Measurements from ENCODE around the gene NIN.
"Not testable (repeated sequence)": the region's sequence is repeated elsewhere in the genome, so short reads cannot be mapped to it uniquely, and the experiment has no call there.

NIN gene

DNA sequence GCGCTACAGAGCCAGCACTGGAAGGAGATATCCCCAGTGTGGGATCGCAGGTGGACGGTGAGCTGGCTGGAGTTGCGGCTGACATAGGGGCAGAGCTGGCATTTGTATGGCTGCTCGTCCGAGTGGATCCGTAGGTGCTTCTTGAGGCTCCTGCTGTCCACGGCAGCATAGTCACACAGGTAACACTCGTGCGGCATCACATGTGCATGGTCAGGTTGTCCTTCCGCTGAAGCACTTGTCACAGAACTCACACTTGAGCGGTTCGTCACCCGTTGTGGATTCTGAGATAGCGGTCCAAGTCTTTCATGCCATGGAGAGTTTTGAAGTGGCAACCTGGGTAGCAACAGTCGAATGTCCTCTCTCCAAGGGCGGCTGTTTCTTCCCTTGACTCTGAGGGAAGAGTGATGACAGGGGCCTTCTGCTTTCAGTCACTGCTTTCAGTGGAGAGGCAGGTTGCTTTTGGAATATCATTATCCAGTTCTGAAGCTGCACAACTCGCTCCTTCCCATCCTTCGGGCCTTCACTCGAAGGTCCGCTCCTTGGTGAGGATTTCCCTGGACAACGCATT is 125.9 kb downstream of the NIN start:
- DNase-seq, result no peak

DNA sequence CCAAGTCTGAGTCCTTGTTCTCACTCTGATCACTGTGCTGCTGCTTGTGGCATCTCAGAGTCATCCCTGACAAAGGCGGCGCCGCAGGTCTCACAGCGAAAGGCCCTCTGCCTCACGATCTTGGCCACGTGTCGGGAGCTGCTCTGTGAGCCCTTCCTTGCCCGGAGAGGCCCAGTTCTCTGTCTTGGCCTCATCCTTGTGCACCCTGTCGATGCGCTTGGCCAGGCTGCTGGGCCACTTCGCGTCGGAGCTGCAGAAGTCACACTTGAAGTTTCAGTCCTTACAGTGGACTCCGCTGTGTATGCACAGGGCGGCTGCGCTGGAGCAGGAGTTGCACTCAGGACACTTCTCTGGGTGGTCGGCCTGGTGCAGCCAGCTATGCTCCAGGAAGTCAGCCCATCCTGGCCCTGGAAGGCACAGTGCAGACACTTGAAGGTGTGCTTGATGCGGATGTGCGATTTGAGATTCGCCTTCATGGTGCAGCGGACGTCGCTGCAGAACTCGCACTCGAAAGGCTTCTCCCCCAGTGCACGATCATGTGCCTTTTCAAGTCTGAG is 126.4 kb downstream of the NIN start:
- no peak for DNase-seq

DNA sequence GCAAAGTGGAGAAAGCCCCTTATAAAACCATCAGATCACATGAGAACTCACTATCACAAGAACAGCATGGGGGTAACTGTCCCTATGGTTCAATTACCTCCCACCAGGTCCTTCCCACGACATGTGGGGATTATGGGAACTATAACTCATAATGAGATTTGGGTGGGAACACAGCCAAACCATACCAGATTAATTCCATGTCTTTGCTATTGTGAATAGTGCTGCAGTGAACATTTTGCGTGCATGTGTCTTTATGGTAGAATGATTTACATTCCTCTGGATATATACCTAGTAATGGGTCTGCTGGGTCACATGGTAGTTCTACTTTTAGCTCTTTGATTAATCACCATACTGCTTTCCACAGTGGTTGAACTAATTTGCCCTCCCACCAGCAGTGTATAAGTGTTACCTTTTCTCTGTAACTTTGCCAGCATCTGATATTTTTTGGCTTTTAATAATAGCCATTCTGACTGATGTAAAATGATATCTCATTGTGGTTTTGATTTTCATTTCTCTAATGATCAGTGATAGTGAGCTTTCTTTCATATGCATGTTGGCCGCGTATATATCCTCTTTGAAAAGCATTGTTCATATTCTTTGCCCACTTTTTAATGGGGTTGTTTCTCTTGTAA is 133.2 kb downstream of the NIN start:
- DNase-seq, result no peak

DNA sequence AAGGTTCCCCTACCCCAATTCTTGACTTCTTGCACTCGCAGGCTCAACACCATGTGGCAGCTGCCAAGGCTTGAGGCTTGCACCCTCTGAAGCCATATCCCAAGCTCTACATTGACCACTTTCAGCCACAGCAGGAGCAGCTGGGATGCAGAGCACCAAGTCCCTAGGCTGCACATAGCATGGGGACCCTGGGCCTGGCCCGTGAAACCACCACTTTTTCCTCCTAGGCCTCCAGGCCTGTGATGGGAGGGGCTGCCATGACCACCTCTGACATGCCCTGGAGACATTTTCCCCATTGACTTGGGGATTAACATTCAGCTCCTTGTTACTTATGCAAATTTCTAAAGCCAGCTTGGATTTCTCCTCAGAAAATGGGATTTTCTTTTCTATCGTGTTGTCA is 136.7 kb downstream of the NIN start:
- not testable (repeated sequence) for DNase-seq

DNA sequence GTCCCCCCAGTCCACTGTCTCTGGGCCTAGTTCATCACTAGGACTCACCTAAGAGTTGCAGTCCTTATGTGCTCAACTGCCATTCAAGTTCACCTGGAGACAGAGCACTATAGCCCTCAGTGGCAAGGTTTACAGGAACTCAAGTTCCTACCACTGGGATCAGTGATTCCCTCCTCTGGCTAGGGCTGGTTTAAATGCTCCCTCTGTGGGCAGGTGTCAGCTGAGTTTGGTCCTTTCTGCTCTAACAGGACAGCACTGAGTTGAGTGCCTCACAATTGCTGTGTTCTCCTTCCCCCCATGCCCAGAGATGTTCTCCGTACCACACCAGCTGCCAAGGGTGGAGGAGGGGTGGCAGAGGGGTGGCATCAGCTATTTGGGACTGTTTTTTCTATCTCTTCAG is 142.1 kb downstream of the NIN start:
- no peak for DNase-seq

DNA sequence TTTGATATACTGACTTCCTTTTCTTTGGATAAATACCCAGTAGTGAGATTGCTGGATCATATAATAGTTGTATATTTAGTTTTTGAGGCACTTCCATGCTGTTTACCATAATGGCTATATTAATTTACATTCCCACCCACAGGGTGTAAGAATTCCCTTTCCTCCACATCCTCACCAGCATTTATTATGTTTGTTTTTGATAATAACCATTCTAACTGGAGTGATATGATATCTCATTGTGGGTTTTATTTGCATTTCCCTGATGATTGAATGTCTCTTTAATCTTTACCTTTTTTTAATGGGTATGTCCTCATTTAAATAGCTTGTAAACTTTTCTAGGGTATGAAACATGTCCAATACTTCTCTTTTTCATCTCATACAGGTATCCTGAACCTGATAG is 151.3 kb downstream of the NIN start:
- no peak for DNase-seq

DNA sequence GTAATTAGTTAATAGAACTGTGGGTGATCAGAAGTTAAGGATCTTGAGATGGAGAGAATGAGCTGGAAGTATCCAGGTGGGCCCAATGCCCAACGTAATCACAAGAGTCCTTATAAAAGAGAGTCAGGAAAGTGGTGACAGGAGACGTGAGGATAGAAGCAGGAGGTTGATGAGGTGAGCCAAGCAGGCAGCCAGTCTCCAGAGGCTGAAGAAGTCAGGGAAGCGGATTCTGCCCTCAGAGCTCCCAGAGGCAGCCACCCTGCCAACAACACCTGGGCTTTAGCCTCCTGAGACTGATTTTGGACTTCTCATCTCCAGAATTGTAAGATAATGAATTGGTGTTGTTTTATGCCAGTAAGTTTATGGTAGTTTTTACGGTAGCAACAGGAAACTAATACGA is 152.8 kb downstream of the NIN start:
- DNase-seq, result no peak

DNA sequence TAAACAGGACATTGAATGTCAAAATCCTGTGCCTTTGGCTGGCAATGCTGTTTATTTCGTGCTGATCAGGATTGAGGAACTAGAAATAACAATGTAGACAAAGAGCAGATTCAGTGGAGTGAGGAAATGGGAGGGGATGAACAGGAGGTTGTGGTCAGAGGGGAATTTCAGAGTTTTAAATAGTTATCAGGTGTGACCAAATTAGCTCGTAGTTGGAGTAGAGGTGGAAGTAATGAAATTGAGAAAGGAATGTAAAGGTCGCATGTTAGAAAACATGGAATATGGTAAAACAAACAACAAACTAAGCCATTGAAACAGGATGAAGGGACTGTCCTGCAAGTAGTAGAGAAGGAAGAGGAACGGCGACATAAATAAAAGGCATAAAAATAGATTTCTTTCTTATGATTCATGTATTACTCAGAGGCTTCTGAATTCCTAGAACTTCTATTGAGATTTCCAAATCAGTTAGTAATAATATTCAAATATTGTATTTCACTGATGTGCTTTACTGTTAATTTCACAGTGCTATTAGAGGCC is 153.4 kb downstream of the NIN start:
- no peak for DNase-seq

DNA sequence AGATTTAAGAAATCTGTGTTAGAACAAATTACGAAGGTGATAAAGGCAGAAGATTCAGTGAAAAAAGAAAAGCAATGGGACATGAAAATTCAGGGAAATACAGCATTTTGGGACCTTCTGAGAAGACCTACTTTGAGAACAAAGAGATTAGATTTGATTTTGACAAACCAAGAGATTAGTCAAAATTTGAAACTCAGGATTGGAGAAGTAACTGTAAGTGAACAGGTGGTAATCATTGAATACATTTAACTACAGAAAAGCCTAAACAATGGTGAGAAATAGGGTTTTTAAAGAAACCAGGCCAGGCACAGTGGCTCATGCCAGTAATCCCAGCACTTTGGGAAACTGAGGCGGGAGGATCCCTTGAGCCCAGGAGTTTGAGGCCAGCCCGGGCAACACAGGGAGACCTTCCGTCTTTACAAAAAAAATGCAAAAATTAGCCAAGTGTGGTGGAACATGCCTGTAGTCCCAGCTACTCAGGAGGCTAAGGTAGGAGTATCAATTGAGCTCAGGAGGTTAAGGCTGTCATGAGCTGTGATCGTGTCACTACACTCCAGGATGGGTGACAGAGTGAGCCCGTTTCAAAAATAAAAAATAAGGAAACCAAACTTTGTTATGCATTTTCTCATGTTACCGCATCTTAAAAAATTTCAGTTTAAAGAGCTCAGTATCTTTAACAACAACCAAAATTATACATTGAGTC is 154.0 kb downstream of the NIN start:
- no peak for DNase-seq

DNA sequence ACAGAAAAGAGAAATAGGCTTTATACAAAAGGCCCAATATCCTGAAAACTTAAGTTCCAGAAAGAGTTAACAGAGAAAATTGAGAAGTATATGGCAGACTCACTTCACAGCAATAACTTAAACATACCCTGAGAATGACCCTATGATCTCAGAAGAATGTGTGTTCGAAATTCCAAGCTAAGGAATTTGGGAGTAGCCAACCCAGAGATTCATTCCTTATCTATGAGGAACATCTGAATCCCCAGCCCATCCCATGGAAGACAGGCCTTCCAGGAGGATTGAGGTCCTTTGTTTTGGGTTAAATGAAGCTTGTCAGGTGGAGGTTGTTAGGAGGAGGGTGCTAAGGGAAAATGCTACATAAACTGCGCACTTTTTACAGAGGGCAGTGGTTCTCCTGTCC is 155.4 kb downstream of the NIN start:
- no peak for DNase-seq

DNA sequence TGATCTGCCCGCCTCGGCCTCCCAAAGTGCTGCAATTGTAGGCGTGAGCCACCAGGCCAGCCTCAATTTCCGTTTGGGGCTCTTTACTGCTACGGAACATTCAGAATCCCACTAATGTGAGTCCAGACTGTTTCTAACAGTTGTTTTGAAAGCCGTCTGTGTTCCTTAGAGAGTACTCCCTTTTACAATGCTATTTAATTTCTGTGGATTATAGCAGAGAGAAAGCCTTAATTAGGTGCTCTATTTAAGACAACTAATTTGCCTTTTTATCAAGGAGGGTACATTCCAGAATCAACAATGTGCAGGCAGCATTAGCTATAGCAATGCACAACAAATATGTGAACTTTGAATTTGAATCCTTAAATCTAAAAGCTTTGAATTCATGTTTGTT is 160.1 kb downstream of the NIN start:
- no peak for DNase-seq

DNA sequence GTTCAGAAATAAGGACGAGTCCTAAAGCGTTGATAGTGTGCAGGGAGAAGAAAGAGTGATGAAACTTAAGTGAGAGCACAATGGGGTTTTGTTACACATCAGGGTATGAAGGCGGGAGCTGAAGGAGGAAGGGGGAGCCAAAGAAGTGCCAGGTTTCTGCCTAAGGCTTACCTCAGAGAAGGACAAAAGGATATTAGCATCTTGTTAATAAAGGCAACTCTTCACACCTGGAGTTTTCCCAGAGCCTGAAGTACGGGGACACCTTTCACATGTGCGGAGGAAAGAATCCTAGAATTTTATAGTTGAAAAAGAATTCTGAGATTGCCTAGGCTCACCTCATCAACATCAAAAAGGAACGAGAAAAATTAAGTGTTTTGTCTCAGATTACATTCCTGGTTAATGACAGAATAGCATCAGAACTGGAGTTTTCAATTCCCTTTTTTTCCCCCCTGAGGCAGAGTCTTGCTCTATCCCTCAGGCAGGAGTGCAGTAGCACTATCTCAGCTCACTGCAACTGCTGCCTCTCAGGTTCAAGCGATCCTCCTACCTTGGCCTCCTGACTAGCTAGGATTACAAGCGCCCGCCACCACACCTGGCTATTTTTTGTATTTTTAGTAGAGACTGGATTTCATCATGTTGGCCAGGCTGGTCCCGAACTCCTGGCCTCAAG is 160.6 kb downstream of the NIN start:
- no peak for DNase-seq

Measured in amniotic stem cell (primary cell).